GM19043 (cell line): ENCODE results near the gene SCO2.
"Not testable (repeated sequence)": the region's sequence is repeated elsewhere in the genome, so short reads cannot be mapped to it uniquely, and the experiment has no call there.

Source experiments
- ATAC-seq: cut with Tn5 transposase; IDR thresholded peaks from one replicate; pipeline ENCODE4 v1.9.1; 2021; ENCODE audit warnings: low read depth; ENCODE audit not compliant: unreplicated experiment

The SCO2 gene

DNA sequence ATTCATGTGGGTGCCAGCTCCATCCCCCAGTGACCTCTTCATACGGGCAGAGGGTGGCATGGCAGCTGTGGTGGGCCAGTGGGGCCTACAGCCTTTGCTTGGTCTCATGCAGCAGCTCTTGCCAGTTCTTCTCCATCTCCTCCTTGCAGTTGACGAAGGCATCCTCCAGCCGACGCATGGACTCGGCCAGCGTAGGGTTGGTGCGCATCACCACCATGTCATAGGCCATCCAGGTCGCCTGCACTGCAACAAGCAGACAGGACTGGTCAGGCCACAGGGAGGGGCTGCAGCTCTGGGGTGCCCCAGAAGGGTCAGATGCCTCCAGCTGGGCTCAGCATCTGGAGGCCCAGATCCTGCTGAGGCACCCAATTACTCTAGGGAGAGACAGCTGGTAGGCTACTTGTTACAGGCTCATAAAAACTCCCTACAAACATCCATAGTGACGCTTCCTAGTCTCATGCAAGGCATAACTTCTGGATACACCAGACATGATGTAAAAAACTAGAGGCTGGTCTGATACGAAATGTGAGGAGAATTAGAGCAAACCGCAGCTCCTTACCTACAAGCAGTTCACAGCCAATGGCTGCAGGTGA is 25.9 kb upstream of the SCO2 start:
- ATAC-seq, result no peak

- no peak for ATAC-seq
Measured at GRCh38 chr22:50550395-50550794, 25.0 kb upstream of the SCO2 start.

DNA sequence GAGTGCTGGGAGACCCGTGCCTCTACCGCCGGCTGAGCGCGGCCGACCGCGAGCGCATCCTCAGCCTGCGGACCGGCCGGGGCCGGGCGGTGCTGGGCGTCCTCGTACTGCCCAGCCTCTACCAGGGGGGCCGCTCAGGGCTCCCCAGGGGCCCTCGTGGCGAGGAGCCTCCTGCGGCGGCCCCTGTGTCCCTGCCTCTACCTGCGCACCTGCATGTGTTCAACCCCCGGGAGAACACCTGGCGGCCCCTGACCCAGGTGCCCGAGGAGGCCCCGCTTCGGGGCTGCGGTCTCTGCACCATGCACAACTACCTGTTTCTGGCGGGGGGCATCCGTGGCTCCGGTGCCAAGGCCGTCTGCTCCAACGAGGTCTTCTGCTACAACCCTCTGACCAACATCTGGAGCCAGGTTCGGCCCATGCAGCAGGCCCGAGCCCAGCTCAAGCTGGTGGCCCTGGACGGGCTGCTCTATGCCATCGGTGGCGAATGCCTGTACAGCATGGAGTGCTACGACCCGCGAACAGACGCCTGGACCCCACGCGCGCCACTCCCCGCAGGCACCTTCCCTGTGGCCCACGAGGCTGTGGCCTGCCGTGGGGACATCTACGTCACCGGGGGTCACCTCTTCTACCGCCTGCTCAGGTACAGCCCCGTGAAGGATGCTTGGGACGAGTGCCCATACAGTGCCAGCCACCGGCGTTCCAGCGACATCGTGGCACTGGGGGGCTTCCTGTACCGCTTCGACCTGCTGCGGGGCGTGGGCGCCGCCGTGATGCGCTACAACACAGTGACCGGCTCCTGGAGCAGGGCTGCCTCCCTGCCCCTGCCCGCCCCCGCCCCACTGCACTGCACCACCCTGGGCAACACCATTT is 23.8 kb upstream of the SCO2 start:
- no peak for ATAC-seq

GRCh38 chr22:50548040-50548920 is 22.9 kb upstream of the SCO2 start:
- ATAC-seq, result no peak

GRCh38 chr22:50547263-50547985 is 22.0 kb upstream of the SCO2 start:
- ATAC-seq, result no peak

DNA sequence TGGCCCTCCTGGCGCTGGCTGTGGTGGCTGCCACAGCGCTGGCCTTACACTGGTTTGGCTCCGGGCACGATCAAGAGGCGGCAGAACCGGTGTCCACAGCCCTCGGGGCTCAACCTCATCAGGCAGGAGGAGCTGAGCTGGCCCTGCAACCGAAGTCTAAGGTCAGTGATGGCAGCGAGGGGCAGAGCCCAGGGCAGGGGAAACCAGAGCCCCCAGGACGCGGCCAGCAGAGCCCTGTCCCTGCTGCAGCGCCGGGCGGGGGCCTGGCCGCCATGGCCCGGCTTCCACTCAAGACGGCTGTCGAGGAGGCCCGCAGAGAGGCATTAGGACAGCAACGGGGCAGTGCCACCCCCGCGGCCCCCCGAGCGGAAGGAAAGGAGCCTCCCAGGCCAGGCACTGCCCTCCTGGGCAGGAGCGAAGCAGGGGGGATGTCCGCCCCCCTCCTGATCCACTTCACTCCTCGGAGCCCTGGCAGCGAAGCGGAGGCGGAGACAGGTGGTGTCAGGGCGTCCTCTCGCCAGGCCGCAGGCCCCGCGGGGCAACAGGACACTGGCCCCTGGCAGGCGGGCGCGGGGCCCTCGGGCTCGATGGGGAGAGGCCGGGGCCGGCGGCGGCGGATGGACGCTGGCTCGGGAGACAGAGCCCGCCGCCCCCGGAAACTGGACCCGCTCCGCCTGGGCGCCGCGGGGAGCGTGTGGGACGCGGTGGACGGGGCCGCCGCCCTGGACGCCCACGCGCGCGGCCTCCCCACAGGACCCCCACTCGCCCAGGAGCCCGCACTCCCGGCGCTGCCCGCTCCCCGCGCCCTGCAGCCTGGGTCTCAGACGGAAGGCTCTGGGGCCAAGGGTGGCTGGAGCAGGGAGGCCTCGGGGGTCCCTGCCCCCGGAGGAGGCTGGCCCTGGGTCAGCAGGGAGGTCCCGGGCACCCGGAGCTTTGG is 21.2 kb upstream of the SCO2 start:
- ATAC-seq, result no peak

DNA sequence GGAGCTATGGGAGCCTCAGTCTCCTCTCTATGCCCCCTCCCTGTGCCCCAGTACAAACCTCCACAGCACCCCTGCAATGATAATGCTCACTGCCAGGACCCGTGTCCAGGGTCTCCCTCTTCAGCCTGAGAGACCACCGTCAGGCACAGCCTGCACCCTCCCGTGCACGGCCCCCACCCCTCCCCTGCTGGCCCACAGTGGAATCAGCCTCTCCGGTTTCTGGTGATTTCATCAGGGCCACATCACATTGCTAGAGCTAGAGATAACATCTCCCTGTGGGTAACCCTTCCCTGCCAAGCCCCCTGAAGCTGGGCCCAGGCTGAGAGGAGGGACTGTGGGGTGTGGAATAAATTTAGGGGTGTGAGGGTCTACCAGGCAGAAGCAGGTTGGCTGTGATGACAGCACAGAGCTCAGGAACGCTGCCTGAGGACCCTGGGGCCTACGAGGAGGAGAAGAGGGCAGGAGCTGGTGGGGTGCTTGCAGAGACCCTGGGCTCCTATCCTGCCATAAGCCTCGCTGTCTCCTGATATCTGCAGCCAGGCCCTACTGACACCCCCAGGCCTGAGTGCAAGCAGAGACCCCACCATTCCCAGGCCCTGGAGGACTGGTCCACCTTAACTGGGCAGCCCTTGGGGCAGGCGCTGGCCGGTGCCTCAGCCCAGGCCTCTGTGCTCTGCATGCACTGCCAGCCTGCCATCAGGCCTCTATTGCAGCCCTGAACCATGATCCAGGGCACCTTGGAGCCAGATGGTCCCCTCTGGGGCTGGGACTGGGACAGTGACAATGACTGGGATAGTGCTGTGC is 20.3 kb upstream of the SCO2 start, which contains the start of gene KLHDC7B:
TSS of gene KLHDC7B (plus strand) at position 378 of the 804 bp plus-strand sequence. CDS start at position 723, 345 bp downstream.
- no peak for ATAC-seq

GRCh38 chr22:50544746-50545253 is 19.4 kb upstream of the SCO2 start:
- no peak for ATAC-seq

DNA sequence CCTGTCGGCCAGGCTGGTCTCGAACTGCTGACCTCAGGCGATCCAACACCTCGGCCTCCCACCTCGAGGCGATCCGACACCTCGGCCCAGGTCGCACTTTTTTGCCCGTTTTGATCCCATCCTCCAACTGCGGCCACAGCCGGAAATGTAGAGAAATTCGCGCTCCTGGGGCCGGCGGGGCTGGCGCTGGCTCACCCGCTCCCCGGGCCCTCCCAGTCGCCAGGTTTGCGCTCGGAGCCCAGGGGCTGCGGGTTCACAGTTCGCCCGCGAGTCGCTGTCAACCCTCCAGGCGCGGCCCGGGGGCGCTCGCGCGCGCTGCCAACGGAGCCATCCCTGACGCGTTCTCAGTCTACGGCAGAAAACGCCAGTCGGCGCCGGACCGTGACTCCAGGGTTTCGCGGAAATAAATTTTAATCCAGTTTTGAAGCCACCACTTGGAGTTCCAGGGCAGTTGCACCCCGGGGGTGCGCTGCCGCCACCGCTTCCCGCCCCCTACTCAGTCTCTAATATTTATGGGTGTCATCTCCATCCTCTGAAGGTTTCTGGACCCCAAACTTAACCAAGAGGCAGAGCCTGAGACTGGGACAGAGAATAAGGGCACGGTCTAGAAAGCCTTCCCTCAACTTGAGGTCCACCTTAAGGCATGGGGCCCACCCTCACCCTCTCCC is 18.8 kb upstream of the SCO2 start:
- no peak for ATAC-seq

DNA sequence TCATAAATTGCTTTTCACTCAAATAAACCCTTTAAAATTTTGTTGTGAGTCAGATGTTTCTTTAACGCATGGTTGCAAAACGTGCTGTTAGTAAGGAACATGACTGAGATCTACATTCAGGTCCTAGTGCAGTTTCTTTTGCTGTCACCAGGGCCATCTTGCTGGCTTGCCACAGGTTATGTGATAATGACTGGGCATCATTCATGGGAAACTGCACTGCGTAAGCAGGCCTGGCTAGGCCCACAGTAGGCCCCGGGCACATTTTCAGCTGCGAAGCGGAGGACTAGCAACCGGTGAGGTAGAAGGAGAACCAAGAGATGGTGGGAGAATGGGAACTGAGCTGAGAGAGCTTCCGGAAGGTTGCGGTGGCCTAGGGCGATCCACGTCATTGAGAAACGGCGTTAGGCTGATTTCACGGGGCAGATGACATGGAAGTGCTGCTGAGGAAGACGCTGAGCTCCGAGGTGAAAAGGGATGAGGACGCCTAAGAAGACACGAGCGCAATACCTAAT is 17.1 kb upstream of the SCO2 start:
- no peak for ATAC-seq

GRCh38 chr22:50541667-50542026 is 16.2 kb upstream of the SCO2 start:
- not testable (repeated sequence) for ATAC-seq

GRCh38 chr22:50540381-50540780 is 15.0 kb upstream of the SCO2 start:
- no peak for ATAC-seq

GRCh38 chr22:50537765-50538164 is 12.4 kb upstream of the SCO2 start:
- ATAC-seq, result no peak

DNA sequence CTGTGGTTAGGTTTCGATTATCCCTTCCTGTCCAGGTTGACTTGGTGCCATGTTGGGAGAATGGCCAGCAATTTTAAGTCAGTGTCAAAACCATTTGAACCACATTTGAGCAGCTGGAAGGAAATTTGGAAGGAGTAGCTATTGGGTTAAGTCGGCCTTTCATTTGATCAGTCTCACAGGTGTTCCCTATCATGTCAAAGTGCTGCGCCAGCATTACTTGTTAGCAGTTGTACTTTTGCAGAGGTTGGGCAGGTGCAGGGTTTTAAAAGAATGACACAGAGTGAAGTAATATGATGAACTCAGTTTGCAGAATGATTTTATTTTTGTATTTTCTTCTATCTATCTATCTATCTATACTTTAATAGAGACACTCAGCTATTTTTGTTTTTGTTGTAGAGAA is 10.8 kb upstream of the SCO2 start:
- no peak for ATAC-seq

DNA sequence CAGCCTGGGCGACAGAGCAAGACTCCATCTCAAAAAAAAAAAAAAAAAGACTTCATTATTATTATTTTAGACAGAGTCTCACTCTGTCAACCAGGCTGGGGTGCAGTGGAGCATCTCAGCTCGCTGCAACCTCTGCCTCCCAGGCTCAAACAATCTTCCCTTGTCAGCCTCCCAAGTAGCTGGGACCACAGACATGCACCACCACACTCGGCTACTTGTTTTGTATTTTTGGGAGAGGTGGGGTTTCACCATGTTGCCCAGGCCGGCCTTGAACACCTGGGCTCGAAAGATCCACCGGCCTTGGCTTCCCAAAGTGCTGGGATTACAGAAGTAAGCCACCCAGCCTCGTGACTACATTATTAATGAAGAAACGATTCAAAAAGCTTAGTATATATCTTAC is 9.7 kb upstream of the SCO2 start:
- no peak for ATAC-seq

- ATAC-seq, result not testable (repeated sequence)
Measured at GRCh38 chr22:50533856-50534711, 8.7 kb upstream of the SCO2 start.
